Heart left ventricle (tissue), 13 donors: Measurements from ENCODE around the gene NKAIN2.

ENCODE experiments used
- POLR2A ChIP-seq, 2 donors: fragments of 450-650 bp; IDR thresholded peaks; one replicate each; pipeline ENCODE4 v1.6.1; 2017; ENCODE audit warnings: antibody characterized with exemption in 2 of 2, mild to moderate bottlenecking in 2 of 2, moderate library complexity in 2 of 2
- TF ChIP-seq, protein P1 (sequence below), 12 donors: fragments of 200-600 bp; sonication (generic) in 4 of 12; IDR thresholded peaks; one replicate each; pipeline versions ENCODE4 v1.5.0 to v1.8.0; 2018 to 2022; ENCODE audit warnings: antibody characterized with exemption in 12 of 12, mild to moderate bottlenecking in 5 of 12
- donor health status: ischemic (EF 13 %, LVEDD 7.1; RV severe dilation, severe dysfunction).
- donor health status: DM: no; HTN: yes; CAD: no.
- donor health status: DM: no; HTN: no; CAD: no.
- donor health status: ischemic (EF 25% LVEDD 6.9; RV normal size, moderate dysfunction).
- donor health status: ischemic (EF 25% LVEDD 5.7; RV mildly dilated, moderate dysfunction).
- donor health status: ischemic (EF 35%, LVEDD 5.7; RV mildly dilated, moderate dysfunction).
- donor health status: nonischemic (EF 11% LVEDD 7.7; RV severe dilation, severe dysfunction).
- donor health status: DM: yes; HTN: yes; CAD: no.
- donor health status: PGD.
- donor health status: ischemic (EF 29% LVEDD 5.4; RV normal size, mild dysfunction).
- donor health status: nonischemic (EF 23%, LVEDD 6.1; RV moderate dilation, normal function).

GRCh38 chr6:124795643-124796463 is 992.2 kb downstream of the NKAIN2 start:
- TF ChIP-seq, protein P1, sequence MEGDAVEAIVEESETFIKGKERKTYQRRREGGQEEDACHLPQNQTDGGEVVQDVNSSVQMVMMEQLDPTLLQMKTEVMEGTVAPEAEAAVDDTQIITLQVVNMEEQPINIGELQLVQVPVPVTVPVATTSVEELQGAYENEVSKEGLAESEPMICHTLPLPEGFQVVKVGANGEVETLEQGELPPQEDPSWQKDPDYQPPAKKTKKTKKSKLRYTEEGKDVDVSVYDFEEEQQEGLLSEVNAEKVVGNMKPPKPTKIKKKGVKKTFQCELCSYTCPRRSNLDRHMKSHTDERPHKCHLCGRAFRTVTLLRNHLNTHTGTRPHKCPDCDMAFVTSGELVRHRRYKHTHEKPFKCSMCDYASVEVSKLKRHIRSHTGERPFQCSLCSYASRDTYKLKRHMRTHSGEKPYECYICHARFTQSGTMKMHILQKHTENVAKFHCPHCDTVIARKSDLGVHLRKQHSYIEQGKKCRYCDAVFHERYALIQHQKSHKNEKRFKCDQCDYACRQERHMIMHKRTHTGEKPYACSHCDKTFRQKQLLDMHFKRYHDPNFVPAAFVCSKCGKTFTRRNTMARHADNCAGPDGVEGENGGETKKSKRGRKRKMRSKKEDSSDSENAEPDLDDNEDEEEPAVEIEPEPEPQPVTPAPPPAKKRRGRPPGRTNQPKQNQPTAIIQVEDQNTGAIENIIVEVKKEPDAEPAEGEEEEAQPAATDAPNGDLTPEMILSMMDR (IDR thresholded peaks at IDR 0.05), result peak in 11 of 12 donors; percentile 32 to 61 (median 47)
- no peak for TF ChIP-seq POLR2A (IDR thresholded peaks at IDR 0.05)
